NCI-H2171 (cell line): ENCODE measurements around the gene ANKRD35.
"Not testable (repeated sequence)": the region's sequence is repeated elsewhere in the genome, so short reads cannot be mapped to it uniquely, and the experiment has no call there.

ENCODE experiments used
- DNase-seq: peaks from one replicate; lab custom pipeline; 2025; lab: John Stamatoyannopoulos, UW

ANKRD35 gene

DNA sequence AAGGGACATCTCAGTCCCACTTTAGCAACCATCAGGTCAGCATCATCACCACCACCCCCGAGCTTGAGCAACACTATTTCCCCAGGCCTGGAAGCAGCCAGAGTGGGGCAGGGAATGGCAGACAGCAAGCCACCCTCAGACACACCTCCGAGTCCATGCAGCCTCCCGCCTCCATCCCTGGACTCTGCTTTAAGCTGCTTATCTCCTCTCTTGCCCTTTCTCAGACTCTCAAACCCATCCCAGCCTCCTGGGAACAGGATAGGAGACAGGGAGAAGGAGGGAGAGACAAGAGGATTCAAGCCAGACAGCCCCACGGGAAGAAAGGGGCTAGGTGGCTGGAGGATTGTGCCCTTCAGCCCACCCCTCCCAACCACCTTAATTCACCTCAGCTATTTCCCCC is 28.5 kb downstream of the ANKRD35 start:
- DNase-seq, result no peak

DNA sequence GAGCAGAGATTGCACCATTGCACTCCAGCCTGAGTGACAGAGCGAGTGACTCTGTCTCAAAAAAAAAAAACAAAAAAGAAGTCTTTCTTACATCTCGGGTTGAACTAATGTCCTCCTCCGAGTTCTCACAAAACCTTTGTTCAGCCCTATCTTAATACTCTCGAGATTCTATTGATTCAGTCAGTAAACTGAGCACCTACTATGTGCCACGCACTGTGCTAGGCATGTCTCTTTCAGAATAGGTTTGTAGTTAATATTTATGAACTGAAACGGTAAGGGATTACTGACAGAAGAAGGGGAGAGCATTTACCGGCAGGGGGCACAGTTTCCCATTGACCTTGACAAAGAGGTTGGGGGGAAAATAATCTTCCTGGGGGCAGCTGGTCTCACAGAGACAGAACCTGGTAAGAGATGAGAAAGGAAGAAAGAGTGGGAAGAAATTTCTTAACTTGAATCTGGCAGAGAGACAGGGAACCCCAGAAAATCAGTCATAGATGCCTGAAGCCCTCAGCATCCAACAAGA is 30.2 kb downstream of the ANKRD35 start:
- DNase-seq, result no peak

DNA sequence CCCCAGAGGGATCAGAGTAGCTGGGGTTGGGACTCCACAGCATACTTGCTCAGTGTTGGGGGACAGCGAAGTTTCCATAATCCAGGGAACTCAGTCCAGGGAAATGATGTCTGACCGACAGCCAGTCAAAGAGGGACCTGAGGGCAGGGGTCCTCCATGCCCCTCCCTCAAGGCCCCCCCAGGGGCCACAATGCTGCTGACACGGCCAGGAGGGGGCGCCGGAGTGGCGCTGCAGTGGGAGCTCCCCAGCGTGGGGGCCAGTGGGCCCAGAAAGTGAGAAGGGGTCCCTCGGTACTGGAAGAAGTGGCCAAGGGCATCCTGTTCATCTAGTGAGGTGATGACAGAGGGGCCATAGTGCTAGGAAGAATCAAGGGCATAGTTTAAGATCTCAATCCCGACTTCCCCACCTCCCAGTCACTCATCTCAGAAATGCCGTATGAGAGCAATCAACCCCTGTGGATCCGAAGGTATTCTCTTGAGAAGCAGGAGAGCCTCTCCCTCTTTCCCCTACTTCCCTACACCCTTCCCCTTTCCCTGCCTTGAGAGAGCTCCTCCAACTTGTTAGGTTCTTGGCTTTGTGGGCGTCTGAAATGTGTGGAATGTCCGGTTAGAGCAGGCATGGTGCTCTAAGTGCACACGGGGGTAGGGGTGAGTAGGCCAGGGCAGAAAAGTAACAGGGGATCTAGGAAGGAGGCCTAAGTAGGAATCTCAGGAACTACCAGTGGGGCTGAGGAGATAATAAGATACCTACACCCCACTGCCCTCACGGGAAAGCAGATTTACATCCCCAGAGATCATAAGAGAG is 36.1 kb downstream of the ANKRD35 start:
- DNase-seq, result no peak

DNA sequence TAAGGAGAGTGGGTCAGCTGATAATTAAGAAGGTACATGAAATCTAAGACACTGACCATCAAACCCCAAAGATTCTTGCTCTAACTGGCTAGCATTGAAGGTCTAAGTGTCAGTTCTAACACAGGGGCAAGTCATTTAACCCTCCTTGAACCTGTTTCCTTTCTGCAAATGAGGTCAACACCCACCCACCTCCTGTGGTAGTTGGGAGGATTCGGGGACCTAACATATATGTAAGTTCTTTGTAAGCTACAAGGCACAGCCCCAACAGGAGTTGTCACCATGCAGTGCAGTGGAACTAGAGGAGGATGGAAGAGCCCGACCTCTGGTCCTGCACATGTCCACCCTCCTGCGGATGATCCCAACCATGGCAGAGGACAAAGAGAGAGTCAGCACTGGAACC is 37.8 kb downstream of the ANKRD35 start:
- no peak for DNase-seq

DNA sequence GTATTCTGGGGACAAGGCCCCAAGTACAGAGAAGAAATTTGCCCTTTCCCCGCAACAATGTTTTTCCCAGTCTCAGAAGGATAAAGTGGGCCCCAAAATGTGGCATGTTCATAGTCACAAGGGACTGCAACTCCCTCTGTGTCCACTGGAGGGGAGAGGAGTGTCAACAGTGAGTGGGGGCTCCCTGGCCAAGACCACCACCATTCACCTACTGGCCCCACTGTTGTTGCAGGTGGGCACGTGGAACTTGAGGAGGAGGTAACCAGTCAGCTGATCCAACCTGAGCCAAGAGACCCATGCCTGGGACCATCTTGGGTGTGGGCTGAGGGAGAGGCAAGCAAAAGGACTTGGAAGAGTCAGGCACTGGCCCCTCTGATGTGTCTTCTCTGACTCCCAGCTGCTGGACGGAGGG is 39.5 kb downstream of the ANKRD35 start:
- DNase-seq, result no peak

DNA sequence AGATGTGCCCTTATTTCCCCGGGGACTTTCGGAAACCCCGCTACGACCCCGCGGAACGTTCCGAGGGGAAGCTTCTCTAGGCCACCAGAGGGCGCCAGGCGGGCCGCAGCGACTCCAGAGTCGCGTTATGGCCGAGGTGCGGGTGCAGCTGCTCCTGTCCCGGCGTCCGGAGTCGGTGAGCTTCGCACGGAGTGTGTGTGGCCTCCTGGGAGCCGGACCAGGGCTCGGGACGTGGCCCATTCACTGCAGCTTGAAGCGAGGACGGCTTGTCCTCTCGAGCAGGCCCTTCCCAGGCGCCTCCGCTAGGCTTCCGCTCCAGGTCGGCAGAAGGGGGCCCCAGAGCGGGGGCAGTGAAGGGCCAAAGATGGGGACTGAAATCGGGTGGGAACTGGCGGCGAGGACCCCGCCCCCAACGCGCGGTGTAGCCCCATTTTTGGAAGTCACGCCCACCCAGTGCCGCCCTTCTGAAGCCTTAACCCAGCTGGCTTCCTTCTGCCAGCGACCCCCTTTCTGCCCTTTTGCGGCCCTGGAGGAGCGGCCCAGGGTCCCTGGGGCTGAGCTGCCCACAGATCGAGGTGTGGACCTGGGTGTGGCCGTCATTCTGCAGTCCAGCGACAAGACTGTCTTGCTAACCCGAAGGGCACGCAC is 40.0 kb downstream of the ANKRD35 start, which contains the start of gene NUDT17:
Gene NUDT17, plus strand, starts transcription at position 117 of the 648 bp plus-strand sequence. Its CDS starts 11 bp downstream, at position 128.
- peak; percentile 62 for DNase-seq

DNA sequence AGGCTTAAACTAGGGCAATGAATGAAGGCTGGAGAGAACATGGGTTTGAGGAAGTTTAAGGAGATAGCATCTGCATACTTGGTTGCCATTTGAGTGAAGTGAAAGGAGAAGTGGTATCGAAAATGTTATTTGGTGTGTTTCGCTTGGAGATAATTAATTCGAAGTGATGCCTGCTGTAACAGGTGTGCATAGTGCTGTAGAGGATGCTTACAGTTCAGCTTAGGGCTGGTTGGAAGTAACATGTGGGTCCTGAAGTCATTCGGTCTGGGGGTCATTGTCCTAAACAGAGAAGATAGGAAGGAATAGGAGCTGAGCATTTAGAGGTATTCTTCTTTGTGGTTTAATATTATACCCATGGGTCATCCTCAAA is 40.5 kb downstream of the ANKRD35 start:
- DNase-seq, result no peak

DNA sequence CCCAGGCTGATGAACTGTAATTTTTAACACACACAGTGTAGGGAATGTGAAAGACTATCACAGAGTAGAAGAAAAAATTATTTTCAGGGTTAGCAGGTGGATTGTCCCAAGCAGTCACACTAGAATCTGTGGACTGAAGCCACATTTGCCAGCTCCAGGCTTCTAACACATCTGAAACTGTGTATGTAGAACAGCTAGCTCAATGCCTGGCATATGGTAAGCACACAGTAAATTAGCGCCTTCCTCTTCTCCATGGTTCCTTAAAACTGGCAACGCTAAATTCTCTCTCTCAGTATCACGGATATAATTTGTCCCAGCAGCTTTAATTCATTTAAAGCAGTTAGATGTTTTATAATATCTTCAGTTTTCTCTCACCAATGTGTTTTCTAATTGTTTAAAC is 42.6 kb downstream of the ANKRD35 start:
- no peak for DNase-seq

DNA sequence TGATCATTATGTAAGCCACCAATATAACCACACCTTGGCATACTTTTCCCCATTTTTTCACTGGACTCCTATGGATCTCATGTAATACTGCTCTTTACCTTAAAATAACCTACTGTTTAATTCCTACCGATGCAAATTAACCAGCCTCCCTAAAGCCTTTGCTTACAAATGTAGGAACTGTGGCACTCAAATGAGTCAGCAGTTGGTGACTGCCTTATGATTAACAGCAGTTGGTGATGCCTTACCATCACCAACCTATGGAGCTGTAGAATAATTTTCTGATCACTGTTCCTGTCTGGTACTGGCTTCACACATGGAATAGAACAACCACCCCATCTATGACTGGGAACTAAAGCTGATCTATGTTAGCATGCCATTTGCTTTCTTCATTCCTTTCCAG is 48.0 kb downstream of the ANKRD35 start:
- no peak for DNase-seq

DNA sequence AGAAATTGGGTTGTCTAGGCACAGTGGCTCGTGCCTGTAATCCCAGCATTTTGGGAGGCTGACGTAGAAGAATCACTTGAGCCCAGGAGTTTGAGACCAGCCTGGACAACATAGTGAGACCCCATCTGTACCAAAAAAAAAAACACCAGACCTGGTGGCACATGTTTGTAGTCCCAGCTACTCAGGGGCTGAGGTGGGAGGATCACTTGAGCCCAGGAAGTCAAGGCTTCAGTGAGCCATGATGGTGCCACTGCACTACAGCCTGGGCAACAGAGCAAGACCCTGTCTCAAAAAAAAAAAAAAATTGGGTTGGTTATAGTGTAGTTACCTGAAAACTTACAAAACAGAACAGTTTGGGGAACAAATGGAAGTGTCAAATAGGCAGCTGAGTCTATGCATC is 54.9 kb downstream of the ANKRD35 start:
- DNase-seq, result not testable (repeated sequence)

DNA sequence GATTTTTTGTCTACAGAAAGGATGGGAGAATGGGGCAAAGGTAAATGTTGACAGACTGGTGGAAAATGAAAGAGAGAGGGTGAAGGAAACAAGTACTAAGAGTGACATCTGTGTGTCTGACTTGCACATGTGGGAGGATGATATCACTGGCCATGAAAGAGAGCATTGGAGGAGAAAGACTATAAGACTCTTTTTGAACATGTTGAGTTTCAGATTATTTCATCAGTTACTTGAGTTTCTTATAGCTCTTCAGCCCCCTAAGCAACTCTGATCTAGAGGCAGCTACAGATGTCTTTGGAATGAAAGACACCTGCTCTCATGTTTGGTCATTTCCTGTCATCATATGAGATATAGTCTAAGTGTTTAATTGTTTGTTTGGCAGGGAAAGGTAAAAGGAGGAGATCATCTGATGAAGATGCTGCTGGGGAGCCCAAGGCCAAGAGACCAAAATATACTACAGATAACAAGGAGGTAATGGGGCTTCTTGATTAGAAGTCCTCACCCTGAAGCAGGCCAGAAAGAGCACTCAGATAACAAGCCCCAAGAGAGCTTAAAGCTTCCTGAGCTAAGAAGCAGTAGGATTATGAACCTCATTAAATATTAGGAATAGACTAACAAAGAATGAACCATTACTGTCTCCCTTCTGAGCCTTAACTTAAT is 57.2 kb downstream of the ANKRD35 start:
- no peak for DNase-seq

DNA sequence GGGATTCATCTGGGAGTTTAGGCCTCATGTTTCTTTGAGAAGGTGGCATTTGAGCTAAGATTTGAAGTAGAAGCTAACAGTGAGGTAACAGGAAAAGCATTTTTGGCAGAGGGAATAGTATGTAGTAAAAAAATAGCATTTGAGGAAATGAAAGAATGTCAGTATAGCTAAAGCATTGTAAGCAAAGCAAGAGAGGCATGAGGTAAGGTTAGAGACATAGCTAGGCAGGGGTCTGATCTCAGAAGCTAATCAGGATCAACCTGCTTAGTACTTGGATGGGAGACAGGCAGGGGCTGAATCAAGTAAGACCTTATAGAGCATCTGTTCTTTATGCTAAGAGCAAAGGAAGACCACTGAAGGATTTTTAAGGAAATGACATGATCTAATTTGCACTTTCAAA is 57.7 kb downstream of the ANKRD35 start:
- DNase-seq, result no peak

DNA sequence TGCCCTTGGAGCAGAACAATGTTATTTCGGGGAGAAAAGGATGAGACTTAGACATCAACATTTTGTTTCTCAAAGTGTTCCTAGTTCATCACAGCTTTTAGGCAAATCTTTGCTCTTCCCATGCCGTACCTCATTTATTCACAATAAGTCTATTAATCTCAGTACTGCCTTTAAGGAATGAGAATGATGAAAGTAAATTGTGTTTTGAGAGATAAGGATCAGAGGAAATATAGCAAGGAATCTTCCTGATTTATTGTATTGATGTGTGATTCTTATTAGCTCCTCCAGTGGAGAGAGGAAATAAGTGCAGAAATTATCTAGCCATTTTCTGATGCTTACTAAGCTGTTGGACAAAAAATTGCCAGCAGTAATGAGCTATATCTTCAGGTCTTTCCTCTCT is 59.6 kb downstream of the ANKRD35 start:
- no peak for DNase-seq

DNA sequence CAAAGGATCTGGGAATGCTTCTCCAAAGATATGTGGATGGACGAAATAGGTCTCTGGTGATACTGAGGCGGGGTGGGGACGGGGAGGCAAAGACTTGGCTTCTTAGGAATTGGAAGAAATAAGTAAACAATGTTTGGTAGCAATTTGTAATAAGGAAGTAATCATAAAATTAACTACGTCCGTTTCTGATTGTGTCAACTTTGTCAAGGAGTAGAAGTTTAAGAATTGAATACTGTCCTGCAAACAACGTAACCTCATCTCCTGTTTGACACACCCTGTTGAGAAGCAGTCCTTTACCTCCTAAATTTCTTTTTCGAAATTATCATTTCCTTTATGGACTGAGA is 61.2 kb downstream of the ANKRD35 start:
- DNase-seq, result no peak

DNA sequence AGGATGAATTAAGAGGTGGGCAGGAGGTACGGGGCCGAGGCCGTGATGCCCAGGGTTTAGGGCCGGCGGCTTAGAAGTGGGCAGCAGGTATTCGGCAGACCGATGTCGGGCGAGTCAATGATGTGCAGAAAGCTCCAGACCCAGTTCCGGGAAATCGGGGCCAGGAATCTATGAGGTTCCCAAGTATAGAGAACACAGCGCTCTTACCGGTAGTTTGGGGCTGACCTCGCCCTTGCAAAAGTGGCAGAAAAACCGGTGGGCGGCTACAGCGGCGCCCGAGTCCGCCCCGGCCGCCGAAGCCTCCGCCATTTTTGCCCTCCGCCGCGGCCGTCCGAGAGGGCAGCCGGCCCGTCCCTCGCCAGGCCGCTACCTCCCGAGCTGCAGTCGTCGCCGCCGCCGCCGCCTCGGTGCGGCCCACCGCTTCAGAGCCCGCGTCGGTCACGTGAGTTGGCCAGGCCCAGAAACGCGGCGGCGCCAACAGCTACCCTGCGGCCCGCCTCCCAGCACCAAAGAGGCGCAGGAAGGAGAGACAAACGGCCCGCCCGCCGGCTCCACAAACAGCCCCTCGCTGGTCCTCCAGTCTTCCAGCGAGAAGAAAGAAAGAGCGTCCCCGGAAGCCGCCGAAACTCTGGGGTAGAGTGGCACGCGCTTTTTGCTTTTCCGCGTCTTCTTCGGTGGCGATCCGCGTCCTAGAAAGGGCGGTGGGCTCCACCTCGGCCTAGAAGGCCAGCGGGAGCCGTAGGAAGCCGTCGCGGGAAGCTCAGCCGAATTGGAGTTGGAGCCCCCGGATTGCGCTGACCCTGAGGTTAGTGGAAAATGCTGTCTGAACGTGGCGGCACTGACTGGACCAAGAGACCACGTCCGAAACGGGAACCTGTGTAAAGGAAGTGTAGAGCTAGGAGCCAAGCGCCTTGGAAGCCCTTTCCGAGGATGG is 61.8 kb downstream of the ANKRD35 start, which contains the start of the genes POLR3C and RNF115:
Gene POLR3C, plus strand, starts transcription at position 636 of the 934 bp plus-strand sequence. CDS start 1,577 bp downstream, outside the sequence.
Gene RNF115, minus strand, starts transcription at position 531 of the 934 bp plus-strand sequence. Its CDS starts 222 bp downstream, at position 309.
- peak; percentile 86 for DNase-seq

DNA sequence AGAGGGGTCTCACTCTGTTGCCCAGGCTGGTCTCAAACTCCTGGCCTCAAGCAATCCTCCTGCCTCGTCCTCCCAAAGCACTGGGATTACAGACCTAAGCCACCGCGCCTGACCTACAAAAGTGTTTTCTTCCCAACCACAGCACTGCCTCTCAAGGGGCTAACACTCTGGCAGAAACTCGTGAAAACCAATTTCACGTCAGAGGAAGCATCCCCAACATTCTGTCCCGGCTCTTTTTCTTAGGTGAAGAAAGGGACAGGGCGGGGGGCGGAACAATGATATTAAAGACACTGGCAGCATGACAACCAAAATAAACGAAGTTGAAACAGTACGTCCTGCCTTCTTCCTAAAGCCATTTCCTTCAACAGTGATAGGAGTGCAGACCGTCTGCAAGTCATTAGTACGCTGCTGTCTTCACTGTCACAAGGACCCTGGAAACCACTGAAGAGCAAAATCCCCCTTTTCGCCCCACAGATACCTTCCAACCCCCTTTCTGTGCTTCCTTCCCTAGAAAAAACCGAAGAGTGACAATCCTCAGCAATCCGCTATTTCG is 62.8 kb downstream of the ANKRD35 start:
- not testable (repeated sequence) for DNase-seq

DNA sequence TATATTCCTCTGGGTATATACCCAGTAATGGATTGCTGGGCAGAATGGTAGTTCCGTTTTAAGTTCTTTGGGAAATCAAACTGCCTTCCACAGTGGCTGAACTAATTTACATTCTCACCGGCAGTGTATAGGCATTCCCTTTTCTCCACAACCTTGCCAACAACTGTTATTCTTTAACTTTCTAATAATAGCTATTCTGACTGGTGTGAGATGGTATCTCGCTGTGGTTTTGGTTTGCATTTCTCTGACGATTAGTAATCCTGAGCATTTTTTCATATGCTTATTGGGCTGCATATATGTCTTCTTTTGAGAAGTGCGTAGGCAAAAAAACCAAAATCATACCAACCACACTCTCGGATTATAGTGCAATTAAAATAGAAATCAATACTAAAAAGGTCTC is 67.6 kb downstream of the ANKRD35 start:
- not testable (repeated sequence) for DNase-seq
